Stimulated activated CD4-positive, alpha-beta T cell treated with anti-CD3 and anti-CD28 coated beads, Interleukin-4, amount 100 ng/mL, for 24 hours (primary cell): ENCODE results near the gene SYPL2.
"Not testable (repeated sequence)": the region's sequence is repeated elsewhere in the genome, so short reads cannot be mapped to it uniquely, and the experiment has no call there.

ENCODE experiments used
- DNase-seq: peaks from one replicate; pipeline ENCODE4 v3.0.0-alpha.2; 2020

SYPL2 gene

GRCh38 chr1:109466452-109467300 is at the start of gene SYPL2:
SYPL2 (plus strand) TSS chr1:109466546; CDS start chr1:109466844, 298 bp downstream.
- DNase-seq: no peak

DNA sequence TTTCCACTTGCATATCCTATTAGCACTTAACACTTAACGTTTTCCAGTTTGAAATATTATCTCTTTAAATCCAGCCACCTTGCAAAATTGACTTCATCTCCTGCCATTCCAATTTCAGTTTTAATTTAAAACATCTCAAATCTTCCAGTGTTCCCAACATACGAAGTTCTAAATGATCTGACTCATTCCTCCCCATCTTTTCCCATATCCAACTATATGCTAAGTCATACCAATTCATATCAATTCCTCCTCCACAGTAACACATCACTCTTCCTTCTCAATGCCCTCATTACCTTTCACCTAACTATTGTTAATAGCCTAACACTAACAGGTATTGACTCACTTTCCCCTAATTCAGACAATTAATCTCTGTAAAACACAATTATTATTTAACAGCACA is 42.8 kb upstream of the SYPL2 start:
- no peak for DNase-seq

DNA sequence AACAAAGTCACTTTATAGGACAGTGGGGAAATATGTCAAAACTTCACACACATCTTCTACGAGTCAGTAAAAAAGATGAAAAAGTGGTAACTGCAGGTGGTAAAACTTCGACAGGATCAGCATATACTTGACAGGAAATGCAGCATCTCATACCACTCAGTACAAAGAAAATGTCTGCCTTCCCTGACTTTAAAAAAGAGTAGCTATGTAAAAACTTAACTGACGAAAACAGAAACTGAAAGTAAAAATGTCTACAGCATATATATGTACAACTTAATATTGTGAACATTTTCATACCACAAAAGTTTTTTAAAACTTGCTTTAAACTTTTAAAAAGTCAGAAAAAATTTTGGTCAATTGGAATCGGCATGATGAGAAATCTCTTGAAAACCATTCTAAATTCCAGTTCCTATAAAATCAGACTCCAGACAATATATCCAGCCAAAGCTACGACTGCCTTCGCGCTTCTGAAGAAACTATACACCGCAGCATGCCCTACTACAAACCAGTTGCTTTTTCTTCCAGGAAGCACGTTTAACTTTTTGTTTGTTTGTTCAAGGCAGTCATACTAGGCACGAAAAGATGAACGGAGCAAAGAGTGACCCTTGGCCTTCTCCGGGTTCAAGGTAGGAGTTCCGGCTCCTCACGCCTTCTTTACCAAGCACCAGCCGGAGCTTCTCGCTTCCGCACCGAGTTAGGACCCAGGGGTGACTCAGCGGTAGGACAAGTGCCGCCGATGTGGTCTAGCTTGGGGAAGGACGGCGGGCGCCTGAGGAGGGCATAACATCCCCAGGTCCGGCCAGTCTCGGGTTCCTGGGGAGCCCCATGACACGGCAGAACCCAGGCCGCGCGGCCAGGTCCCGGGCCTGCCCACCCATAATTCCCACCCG is 40.7 kb upstream of the SYPL2 start:
- DNase-seq: peak; percentile 70

DNA sequence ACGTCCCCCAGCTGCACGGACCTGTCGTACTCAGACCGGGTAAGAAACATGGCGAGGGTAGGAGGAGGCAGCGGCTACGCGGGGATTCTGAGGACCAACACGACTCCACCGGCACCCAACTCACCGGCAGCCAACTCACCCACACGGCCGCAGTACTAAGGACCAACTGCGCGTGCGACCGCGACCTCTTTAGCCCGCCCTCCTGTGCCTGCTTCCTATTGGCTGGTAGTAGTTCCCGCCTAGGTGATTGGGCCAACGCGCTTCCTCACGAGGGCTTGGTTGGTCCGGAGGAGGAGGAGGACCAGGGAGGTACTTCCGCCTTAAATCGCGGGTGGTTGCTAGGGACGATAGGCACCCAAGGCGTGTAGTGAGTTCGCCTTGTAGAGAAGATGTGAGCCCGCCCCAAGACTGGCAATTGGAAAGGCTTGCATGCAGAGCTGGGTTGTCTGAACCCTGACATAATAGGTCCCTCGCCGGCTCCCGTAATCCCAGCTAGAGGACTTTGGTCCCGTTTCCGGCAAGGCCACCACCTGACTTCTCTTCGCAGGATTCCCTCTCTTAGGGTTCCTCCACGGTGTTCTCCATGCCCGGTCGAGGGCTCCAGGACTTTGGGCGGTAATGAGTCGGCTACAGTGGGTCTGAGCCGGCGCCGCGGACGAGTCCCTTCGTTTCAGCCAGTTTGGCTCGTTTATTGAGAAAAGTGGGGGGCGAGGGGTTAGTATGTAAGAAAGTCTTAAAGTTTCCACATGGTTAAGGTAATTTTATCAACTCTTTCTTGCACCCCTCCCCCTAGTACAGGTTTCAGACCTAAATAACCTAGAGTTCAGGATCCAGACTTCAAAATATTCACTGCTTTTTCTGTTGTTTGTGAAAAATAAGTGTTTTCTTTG is 39.8 kb upstream of the SYPL2 start, which contains the start of gene PSMA5:
Gene PSMA5 (minus strand): TSS at position 168 of the 890 bp plus-strand sequence. CDS start 118 bp downstream, at position 50.
- peak; percentile 97 for DNase-seq

DNA sequence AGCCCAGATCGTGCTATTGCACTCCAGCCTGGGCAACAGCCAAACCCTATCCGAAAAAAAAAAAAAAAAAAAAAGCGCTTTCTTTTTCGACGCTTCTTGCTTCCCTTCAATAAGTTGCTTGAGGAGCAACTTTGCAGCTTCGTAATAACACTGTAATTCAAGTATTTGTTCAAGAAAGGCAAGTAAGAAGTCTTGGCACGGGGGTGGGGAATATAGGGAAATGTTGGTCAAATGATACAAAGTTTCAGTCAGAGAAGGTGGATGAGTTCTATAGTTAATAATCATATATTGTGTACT is 39.2 kb upstream of the SYPL2 start:
- no peak for DNase-seq

DNA sequence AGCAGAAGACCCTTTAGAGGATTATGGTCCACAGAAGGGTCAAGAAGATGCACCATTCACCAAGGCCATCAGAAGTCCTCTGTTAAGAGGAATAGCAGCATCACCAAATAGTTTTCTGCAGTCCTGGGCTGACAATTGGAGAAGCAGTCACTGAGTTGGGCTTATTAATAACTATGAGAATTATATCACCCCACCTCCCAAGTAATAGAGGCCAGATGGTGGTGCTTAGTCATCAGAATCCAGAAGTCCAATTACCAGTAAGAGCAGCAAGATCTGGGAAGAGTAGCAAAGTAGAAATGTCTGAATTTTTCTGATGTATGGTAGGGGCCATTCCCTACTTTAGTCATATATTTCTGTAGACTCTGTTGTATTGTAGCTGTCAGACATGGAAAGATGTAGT is 34.0 kb upstream of the SYPL2 start:
- DNase-seq: no peak

- no peak for DNase-seq
These were observed 33.0 kb upstream of the SYPL2 start for GRCh38 chr1:109433322-109433721.

DNA sequence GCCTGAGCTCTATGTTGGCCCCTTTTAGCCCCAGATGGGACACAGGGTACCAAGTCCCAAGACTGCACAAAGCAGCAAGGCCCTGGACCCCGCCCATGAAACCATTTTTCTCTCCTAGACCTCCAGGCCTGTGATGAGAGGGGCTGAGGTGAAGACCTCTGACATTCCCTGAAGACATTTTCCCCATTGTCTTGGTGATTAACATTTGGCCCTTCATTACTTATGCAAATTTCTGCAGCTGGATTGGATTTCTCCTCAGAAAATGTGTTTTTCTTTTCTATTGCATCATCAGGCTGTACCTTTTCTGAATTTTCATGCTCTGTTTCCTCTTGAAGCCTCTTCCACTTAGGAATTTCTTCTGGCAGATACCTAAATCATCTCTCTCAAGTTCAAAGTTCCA is 31.9 kb upstream of the SYPL2 start:
- DNase-seq: no peak

GRCh38 chr1:109438798-109439297 is 27.5 kb upstream of the SYPL2 start:
- peak; percentile 8 for DNase-seq

GRCh38 chr1:109441069-109441468 is 25.3 kb upstream of the SYPL2 start:
- DNase-seq: no peak

- no peak for DNase-seq
These were observed 22.9 kb upstream of the SYPL2 start for GRCh38 chr1:109443476-109443875.

DNA sequence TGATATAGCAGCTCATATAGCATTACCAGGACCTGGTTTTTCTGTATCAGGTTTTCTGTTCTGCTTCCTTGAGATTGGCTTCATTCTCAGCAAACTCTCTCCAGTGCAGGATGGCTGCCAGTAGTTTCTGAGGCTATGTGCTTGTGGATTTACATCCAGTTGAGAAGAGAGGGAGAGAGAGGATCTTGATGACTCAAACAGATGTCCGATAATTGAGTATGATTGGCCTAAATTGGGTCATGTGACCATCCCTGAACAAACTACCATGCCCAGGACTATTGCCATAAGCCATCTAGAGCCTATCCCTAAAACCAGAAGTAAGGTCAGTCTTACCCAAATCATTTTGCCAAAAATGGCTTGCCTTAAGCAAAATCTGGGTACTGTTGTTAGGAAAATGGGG is 22.0 kb upstream of the SYPL2 start:
- no peak for DNase-seq

- not testable (repeated sequence) for DNase-seq
These were observed 20.2 kb upstream of the SYPL2 start for GRCh38 chr1:109445949-109446695.

DNA sequence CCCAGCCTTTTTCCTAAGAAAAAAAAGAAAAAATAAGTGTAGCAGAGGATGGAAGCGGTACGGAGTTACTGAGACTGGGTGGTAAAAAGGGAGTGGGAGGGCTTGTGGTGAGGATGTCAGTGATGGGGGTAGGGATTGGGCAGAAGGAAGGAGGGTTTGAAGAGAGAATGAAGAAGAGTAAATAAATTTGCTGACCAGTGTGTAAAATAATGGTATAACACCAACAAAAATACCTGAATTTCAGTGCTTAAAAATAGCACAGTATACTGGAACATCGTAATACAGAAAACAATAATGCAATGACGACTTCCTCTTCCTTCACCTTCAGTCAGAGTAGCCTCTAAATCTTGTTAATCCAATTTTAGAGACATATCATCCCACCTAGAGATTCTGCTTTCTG is 18.8 kb upstream of the SYPL2 start:
- no peak for DNase-seq

GRCh38 chr1:109454497-109455133 is 11.7 kb upstream of the SYPL2 start:
- DNase-seq: no peak

DNA sequence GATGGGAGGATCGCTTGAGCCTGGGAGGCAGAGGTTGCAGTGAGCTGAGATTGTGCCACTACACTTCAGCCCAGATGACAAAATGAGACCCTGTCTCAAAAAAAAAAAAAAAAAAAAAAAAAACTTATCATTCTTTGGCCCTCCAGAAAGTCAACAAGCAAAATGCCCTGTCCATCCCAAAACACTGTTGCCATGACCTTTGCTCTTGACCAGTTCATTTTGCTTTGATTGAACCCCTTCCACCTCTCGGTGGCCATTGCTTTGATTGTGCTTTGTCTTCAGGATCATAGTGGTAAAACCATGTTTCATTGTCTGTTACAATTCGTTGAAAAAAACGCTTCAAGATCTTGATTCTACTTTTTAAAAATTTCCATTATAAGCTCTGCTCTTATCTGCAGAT is 8.5 kb upstream of the SYPL2 start:
- no peak for DNase-seq

- DNase-seq: no peak
These were observed 258 bp upstream of the SYPL2 start for GRCh38 chr1:109466125-109466451.

DNA sequence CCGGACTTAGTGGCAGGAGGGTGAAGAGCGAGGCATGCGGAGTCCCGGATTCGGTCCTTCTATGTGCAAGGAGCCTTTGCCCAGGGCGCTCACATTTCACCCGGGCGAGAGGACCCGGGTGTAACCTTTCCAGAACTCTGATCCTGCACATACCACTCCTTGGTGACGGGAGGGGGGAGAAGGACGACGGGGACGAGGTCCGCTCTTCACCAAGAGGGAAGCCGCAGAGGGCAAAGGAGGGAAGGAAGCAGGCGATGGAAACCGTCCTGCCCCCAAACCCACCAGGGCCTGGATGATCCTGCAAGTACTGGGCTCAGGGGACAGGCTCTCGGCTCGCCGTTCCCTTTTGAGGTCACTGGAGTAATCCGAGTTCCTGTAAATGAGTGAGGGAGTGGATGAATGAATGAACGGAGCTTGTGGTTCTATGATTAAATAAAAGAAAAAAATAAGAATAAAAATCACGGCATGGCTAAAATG is 993 bp downstream of the SYPL2 start:
- DNase-seq: no peak

DNA sequence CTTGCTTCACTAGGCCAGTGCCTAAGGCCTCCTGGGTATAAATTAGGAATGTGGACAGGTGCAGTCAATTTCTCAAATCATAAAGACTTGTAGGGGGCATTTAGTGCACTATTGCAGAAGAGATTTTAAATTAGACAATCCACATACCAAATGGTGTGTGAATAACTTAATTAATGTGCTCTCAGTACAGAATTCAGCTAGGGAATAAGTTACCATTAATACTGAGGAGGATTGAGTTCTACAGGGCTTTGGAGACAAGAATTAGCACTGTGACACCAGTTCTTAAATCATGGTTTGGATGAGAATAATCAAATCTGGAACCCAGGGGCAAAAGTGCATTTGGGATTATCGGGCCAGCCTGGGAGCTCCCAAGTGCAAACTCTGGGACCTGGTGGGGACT is 1.7 kb downstream of the SYPL2 start:
- DNase-seq: no peak

DNA sequence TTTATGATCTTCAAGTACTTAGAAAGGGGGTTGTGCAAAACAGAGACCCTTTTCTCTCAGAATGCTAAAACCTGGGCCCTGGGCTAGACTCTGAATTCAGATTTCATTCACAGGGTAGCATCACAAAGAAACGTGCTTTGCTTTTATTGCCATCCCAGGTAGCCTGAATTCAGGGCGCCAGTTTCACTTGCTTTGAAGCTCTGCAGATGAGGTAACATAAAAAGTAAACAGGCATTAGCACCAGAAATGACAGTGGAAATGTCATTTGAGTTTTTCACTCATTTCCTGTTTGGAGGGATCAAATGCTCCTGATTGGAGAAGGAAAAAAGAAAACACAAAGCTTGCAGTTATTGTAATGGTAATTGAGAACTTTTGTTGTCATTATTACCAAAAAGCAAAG is 2.6 kb downstream of the SYPL2 start:
- no peak for DNase-seq

GRCh38 chr1:109470245-109470644 is 3.9 kb downstream of the SYPL2 start:
- no peak for DNase-seq

DNA sequence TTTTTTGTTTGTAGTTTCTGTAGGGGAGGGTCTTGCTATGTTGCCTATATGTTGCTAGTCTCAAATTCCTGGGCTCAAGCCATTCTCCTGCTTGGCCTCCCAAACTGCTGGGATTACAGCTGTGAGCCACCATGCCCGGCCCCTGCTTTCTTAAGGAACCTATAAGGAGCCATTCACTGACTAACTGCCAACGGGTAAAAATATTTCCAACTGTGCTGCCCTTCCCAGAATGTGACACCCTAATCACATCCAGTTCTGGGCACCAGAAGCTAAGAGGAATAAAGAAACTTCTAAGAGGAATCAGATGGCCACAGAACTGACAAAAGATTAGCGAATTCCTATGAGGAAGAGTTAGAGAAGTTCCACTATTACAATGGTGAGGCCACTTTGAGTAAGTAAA is 6.4 kb downstream of the SYPL2 start:
- DNase-seq: no peak
